Esophagus muscularis mucosa (tissue), 4 donors: ENCODE results near the gene ASL. TPM values are rescaled to one million over a fixed set of nuclear protein-coding genes. Genes with fewer than 3 reads are reported as not detected.
"Not testable (repeated sequence)": the region's sequence is repeated elsewhere in the genome, so short reads cannot be mapped to it uniquely, and the experiment has no call there.

Source experiments
- DNase-seq: peaks from one replicate; pipeline ENCODE4 v3.0.0-alpha.2; 2017; ENCODE audit errors: extremely low spot score
- H3K27ac ChIP-seq, 4 donors: fragments of 200-600 bp; sonication (generic); replicated peaks in 1 of 4; 1 replicate in 3 of 4; 2 replicates in 1 of 4; pipeline ENCODE4 v1.5.1; 2016 to 2019; ENCODE audit warnings: mild to moderate bottlenecking in 1 of 4
- H3K27me3 ChIP-seq, 4 donors: fragments of 200-600 bp; sonication (generic); one replicate each; pipeline versions ENCODE4 v1.5.1 to v1.6.0; 2016 to 2019
- H3K36me3 ChIP-seq, 4 donors: fragments of 200-600 bp; sonication (generic); one replicate each; pipeline ENCODE4 v1.5.1; 2016 to 2019
- H3K4me1 ChIP-seq, 4 donors: fragments of 200-600 bp; sonication (generic); one replicate each; pipeline ENCODE4 v1.5.1; 2016 to 2019
- H3K4me3 ChIP-seq, 4 donors: fragments of 200-600 bp; sonication (generic); 1 replicate in 2 of 4; 2 replicates in 2 of 4; pipeline ENCODE4 v1.5.1; 2016 to 2019; ENCODE audit warnings: mild to moderate bottlenecking in 4 of 4, moderate library complexity in 1 of 4
- H3K9me3 ChIP-seq, 4 donors: fragments of 200-600 bp; sonication (generic); 1 replicate in 3 of 4; 2 replicates in 1 of 4; pipeline ENCODE4 v1.5.1; 2016 to 2019
- CTCF ChIP-seq, 3 experiments: fragments of 200-600 bp in 2 of 3; fragments of 450-650 bp in 1 of 3; sonication (generic) in 2 of 3; IDR thresholded peaks; one replicate each; pipeline ENCODE4 v1.5.1; 2017 to 2019; ENCODE audit warnings: antibody characterized with exemption in 3 of 3, mild to moderate bottlenecking in 2 of 3, moderate library complexity in 1 of 3
- EP300 ChIP-seq: sonication (generic); formaldehyde crosslinking; IDR thresholded peaks from one replicate; pipeline ENCODE4 v1.6.1; 2017; ENCODE audit warnings: antibody characterized with exemption
- POLR2A ChIP-seq: fragments of 450-650 bp; IDR thresholded peaks from one replicate; pipeline ENCODE4 v1.6.1; 2017; ENCODE audit warnings: antibody characterized with exemption, moderate library complexity, mild to moderate bottlenecking, low read depth
- POLR2AphosphoS5 ChIP-seq, 2 donors: sonication (generic); formaldehyde crosslinking; IDR thresholded peaks; one replicate each; pipeline ENCODE4 v1.6.1; 2017; ENCODE audit warnings: antibody characterized with exemption in 2 of 2
- whole genome bisulfite sequencing: methylation state at CpG from one replicate; pipeline ENCODE4 v1.1.5; 2018; 5-methylcytosine and 5-hydroxymethylcytosine counted together
- intact Hi-C: fragments of 100-400 bp; cut with DNase I; formaldehyde crosslinking; loops from one replicate; pipeline ENCODE4 v1.15.1; 2023
- total RNA-seq, 4 donors: library from RNA; depleted of rRNA; stranded (reverse); fragments of >200 nt; gene quantifications; one replicate each; pipeline versions ENCODE4 v1.1.0 to v1.2.1, GENCODE V29; 2016

Gene ASL
- total RNA-seq, 4 donors from 2014 or later, result 10.4 to 24.2 (median 18.8) TPM

- no peak for TF ChIP-seq POLR2A
- no peak for TF ChIP-seq POLR2AphosphoS5 (IDR thresholded peaks at IDR 0.05)
- TF ChIP-seq CTCF (IDR thresholded peaks at IDR 0.05), result no peak
- no peak for TF ChIP-seq EP300
- Histone ChIP-seq H3K27ac (peak overlapping the region; percentile 76 to 84 (median 82)), H3K27me3 (no peaks in the 10 kb centered on the region), H3K4me3 (peak overlapping the region in 2 of 4 donors; percentile 53 to 58), H3K36me3 (no peaks in the 10 kb centered on the region), H3K9me3 (no peaks in the 10 kb centered on the region), H3K4me1 (peaks cover 3 to 15% (median 13%) of the 10 kb centered on the region in 4 donors)
- no CpG with 5 or more reads among the region's 2 CpGs for WGBS
- DNase-seq, result no peak
- intact Hi-C loops, result no loop called here
Observed at GRCh38 chr7:66099232-66099550, 23.6 kb downstream of the ASL start.

GRCh38 chr7:66099551-66100407, 24.2 kb downstream of the ASL start:
- H3K27ac ChIP-seq, result peak overlapping the region; percentile 76 to 84 (median 82)
- TF ChIP-seq CTCF (IDR thresholded peaks at IDR 0.05) (no peak), POLR2AphosphoS5 (IDR thresholded peaks at IDR 0.05) (peak in 1 of 2 donors; percentile 69)
- no peaks in the 10 kb centered on the region for H3K9me3 ChIP-seq
- peaks cover 3 to 15% (median 13%) of the 10 kb centered on the region in 4 donors for H3K4me1 ChIP-seq
- 5% methylated on average over 15 of the region's 15 CpGs for WGBS
- no peaks in the 10 kb centered on the region for H3K27me3 ChIP-seq
- no peaks in the 10 kb centered on the region for H3K36me3 ChIP-seq
- peak overlapping the region; percentile 45 to 58 (median 51) for H3K4me3 ChIP-seq
- DNase-seq, result peak; percentile 92
- intact Hi-C loops, result no loop called here

- H3K27ac ChIP-seq, result peak overlapping the region; percentile 76 to 84 (median 82)
- TF ChIP-seq POLR2A, result no peak
- no peak for TF ChIP-seq POLR2AphosphoS5 (IDR thresholded peaks at IDR 0.05)
- TF ChIP-seq CTCF (IDR thresholded peaks at IDR 0.05), result no peak
- DNase-seq, result no peak
- intact Hi-C loops, result no loop called here
- peak overlapping the region; percentile 45 to 58 (median 51) for H3K4me3 ChIP-seq
- H3K36me3 ChIP-seq, result no peaks in the 10 kb centered on the region
- no peaks in the 10 kb centered on the region for H3K27me3 ChIP-seq
- WGBS, result 67% methylated on average over 12 of the region's 12 CpGs
- peaks cover 3 to 15% (median 13%) of the 10 kb centered on the region in 4 donors for H3K4me1 ChIP-seq
- no peaks in the 10 kb centered on the region for H3K9me3 ChIP-seq
Observed at GRCh38 chr7:66100408-66101050, 24.9 kb downstream of the ASL start.

- H3K27me3 ChIP-seq, H3K9me3 ChIP-seq, DNase-seq, H3K36me3 ChIP-seq, H3K27ac ChIP-seq, intact Hi-C loops, H3K4me3 ChIP-seq: not testable (repeated sequence)
- 98% methylated on average over 6 of the region's 6 CpGs for WGBS
- peaks cover 3 to 15% (median 13%) of the 10 kb centered on the region in 4 donors for H3K4me1 ChIP-seq
Observed at GRCh38 chr7:66102168-66102567, 26.5 kb downstream of the ASL start.

GRCh38 chr7:66103994-66104393, 28.4 kb downstream of the ASL start:
- 91% methylated on average over 3 of the region's 3 CpGs for WGBS
- peaks cover 3 to 15% (median 13%) of the 10 kb centered on the region in 4 donors for H3K4me1 ChIP-seq
- H3K27me3 ChIP-seq, H3K27ac ChIP-seq, intact Hi-C loops, H3K36me3 ChIP-seq, DNase-seq, H3K9me3 ChIP-seq, H3K4me3 ChIP-seq: not testable (repeated sequence)
